Fibroblast of villous mesenchyme (primary cell): ENCODE data around the gene ZNF154. TPM values are rescaled to one million over a fixed set of nuclear protein-coding genes. Genes with fewer than 3 reads are reported as not detected.

Experiments used
- DNase-seq: peaks from one replicate; pipeline ENCODE4 v3.0.0-alpha.2; 2010; ENCODE audit warnings: low read depth
- H3K4me3 ChIP-seq: 2 replicates; pipeline ENCODE4 v1.5.1; 2011; ENCODE audit warnings: low read depth, mild to moderate bottlenecking, low read length
- total RNA-seq: library from RNA; depleted of rRNA; stranded (reverse); fragments of >200 nt; gene quantifications from 2 replicates; pipeline ENCODE4 v1.2.3, GENCODE V29; 2012
- TF ChIP-seq, protein P1 (sequence below): IDR thresholded peaks from 2 replicates; pipeline ENCODE4 v1.5.1; 2012; ENCODE audit warnings: low read depth, mild to moderate bottlenecking, low read length; ENCODE audit not compliant: insufficient read depth

ZNF154 gene
- total RNA-seq = 1.3 and 1.7 TPM in 2 replicates

- TF ChIP-seq, protein P1, sequence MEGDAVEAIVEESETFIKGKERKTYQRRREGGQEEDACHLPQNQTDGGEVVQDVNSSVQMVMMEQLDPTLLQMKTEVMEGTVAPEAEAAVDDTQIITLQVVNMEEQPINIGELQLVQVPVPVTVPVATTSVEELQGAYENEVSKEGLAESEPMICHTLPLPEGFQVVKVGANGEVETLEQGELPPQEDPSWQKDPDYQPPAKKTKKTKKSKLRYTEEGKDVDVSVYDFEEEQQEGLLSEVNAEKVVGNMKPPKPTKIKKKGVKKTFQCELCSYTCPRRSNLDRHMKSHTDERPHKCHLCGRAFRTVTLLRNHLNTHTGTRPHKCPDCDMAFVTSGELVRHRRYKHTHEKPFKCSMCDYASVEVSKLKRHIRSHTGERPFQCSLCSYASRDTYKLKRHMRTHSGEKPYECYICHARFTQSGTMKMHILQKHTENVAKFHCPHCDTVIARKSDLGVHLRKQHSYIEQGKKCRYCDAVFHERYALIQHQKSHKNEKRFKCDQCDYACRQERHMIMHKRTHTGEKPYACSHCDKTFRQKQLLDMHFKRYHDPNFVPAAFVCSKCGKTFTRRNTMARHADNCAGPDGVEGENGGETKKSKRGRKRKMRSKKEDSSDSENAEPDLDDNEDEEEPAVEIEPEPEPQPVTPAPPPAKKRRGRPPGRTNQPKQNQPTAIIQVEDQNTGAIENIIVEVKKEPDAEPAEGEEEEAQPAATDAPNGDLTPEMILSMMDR = no peak
- DNase-seq = peak; percentile 57
- peak within 1 kb of the TSS; percentile 72 for H3K4me3 ChIP-seq
These were observed at the start of gene ZNF154 for GRCh38 chr19:57708641-57709361. TSS of gene ZNF154 (minus strand) at chr19:57709204. CDS start at chr19:57708971, 233 bp downstream.

DNA sequence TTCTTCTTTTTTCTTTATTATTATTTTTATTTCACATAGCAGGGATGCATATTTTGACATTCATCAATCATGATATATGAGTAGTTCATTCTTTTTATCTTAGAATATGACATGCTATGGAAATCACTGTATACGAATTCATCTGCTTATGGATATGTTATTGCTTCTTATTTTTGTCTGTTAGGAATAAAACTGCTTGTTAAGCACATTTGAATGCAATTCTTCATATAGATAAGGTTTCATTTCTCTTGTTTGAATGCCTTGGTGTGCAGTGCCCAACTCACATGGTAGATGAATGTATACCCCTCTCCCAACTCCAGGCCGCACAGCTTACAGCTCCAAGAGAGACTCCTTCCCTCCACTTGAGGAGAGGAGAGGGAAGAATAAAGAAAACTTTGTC, 48.9 kb upstream of the ZNF154 start:
- no peak overlapping the region for H3K4me3 ChIP-seq
- no peak for DNase-seq
- TF ChIP-seq, protein P1 = no peak

DNA sequence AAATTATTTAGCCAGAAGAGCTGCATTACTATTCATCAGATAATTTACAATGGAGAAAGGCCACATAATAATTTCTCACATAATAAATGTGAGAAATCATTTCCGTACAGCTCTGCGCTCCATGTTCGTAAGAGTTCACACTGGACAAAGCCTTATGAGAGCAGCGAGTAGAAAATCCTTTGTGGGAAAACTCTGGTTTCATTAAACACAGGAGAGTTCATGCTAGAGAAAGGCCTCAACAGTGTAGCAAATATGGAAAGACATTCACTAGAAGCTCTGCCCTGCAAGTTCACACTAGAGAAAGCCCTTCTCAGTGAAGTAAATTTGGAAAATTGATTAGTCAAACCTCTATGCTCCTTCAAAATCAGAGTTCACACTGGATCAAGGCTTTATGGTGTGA, 46.0 kb upstream of the ZNF154 start:
- DNase-seq = no peak
- H3K4me3 ChIP-seq = no peak overlapping the region
- TF ChIP-seq, protein P1 = no peak

DNA sequence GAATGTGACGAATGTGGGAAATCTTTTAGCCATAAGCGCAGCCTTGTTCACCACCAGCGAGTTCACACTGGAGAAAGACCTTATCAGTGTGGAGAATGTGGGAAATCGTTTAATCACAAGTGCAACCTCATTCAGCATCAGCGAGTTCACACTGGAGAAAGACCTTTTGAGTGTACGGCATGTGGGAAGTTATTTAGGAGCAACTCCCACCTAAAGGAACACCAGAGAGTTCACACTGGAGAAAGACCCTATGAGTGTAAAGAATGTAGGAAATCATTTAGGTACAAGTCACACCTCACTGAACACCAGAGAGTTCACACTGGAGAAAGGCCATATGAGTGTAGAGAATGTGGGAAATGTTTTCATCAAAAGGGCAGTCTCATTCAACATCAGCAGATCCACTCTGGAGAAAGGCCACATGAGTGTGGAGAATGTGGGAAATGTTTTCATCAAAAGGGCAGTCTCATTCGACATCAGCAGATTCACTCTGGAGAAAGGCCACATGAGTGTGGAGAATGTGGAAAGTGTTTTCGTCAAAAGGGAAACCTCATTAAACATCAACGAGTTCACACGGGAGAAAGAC, 45.2 kb upstream of the ZNF154 start:
- no peak for DNase-seq
- H3K4me3 ChIP-seq = no peak overlapping the region
- TF ChIP-seq, protein P1 = no peak

GRCh38 chr19:57748029-57748428, 39.0 kb upstream of the ZNF154 start:
- TF ChIP-seq, protein P1 = no peak
- no peak for DNase-seq
- H3K4me3 ChIP-seq = peak overlapping the region; percentile 95

GRCh38 chr19:57747472-57747807, 38.4 kb upstream of the ZNF154 start:
- peak overlapping the region; percentile 95 for H3K4me3 ChIP-seq
- TF ChIP-seq, protein P1 = no peak
- no peak for DNase-seq
